GDM1 (cell line): Measurements from ENCODE around the gene MEGF11.

Experiments
- DNase-seq: peaks from one replicate; lab custom pipeline; 2025; lab: John Stamatoyannopoulos, UW

The MEGF11 gene

GRCh38 chr15:65964792-65965433 is 288.6 kb downstream of the MEGF11 start:
- DNase-seq = no peak

DNA sequence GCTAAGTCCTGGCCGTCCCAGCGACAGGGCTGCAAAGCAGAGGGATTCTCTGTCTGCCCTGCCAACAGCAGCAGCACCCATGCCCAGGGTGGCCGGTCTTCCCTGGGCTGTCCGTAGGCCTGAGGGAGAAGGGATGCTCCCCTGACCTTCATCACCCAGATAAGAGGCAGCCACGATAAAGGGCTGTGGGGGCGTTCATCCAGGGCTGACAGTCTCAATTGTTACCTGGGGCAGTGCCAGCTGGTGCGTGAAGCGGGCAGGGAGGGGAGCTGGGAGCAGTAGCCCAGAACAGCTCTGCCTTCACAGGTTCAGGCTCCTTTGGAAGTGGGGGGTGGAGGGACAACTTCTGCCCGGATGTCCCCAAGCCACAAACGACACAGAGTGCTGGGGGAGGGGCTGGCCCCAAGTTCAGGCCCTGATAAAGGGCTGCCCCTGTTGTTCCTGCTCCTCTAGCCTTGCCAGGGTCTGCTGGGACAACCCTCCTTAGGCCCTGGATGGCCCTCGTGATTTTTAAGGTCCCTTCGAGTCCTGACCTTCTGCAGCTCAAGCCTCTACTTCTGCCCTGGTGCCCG is 289.6 kb downstream of the MEGF11 start:
- DNase-seq = no peak

- DNase-seq = no peak
Observed at GRCh38 chr15:65963358-65963757, 290.2 kb downstream of the MEGF11 start.

- DNase-seq = no peak
Observed at GRCh38 chr15:65962187-65962586, 291.4 kb downstream of the MEGF11 start.

GRCh38 chr15:65960586-65960985 is 293.0 kb downstream of the MEGF11 start:
- no peak for DNase-seq

GRCh38 chr15:65958835-65959234 is 294.7 kb downstream of the MEGF11 start:
- no peak for DNase-seq

GRCh38 chr15:65957451-65957850 is 296.1 kb downstream of the MEGF11 start:
- DNase-seq = no peak

- no peak for DNase-seq
Observed at GRCh38 chr15:65956899-65957298, 296.7 kb downstream of the MEGF11 start.

- DNase-seq = no peak
Observed at GRCh38 chr15:65956307-65956706, 297.2 kb downstream of the MEGF11 start.

- DNase-seq = no peak
Observed at GRCh38 chr15:65954289-65954741, 299.2 kb downstream of the MEGF11 start.

DNA sequence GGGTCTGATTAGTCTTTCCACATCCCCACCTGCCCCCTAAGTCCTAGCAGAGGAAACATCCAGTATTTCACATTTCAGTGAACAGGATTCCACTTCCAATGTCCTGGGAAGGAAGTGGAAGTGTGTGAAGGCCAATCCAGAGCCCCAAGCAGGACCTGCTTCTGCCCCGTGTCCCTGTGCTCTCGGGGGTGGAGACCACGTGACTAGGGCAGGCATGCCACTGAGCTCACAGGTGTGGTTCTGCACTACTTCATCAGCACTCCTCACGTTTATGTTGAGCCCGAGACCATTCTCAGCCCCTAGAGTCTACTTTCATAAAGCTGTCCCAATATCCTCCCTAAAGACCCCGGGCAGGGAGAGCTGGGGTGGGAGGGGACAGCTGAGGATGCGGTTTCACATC is 299.9 kb downstream of the MEGF11 start:
- no peak for DNase-seq

GRCh38 chr15:65952391-65953053 is 301.0 kb downstream of the MEGF11 start:
- no peak for DNase-seq

- DNase-seq = no peak
Observed at GRCh38 chr15:65951007-65951406, 302.5 kb downstream of the MEGF11 start.

DNA sequence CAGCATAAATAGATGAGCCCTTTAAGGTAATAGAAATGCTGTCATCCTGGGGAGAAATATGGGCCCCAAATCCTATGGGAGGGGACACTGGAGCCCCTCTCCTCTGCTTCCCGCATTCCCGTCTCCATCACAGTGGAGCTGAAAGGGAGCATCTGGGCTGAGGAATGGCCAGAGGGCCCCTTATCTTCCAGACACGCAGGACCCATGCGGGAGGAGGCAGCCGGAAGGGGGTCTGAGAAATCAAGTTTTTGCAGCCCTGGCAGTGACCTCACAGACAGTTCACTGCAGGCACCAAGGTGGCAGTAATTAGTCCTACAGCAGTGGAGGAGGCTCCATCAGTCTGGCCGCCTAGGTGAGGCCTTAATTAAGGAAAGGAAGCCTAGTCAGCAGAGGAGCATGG is 304.1 kb downstream of the MEGF11 start:
- no peak for DNase-seq

- no peak for DNase-seq
Observed at GRCh38 chr15:65949011-65949410, 304.5 kb downstream of the MEGF11 start.

DNA sequence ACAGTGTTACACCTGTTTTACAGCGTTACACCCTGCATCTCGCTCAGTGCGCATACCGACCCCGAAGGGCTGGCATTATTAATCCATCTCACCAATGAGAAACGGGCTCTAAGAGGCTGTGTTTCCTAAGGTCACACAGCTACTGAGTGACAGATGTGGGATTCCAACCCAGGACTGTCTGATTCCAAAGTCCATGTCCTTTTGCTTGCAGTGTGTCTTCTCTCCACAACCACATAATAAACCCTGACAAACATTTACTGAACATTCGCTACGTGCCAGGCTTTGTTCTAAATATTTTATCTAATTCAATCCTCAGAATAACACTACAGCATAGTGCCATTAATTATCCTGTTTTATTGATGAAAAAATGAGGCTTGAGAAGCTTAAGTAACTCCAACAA is 305.2 kb downstream of the MEGF11 start:
- no peak for DNase-seq

DNA sequence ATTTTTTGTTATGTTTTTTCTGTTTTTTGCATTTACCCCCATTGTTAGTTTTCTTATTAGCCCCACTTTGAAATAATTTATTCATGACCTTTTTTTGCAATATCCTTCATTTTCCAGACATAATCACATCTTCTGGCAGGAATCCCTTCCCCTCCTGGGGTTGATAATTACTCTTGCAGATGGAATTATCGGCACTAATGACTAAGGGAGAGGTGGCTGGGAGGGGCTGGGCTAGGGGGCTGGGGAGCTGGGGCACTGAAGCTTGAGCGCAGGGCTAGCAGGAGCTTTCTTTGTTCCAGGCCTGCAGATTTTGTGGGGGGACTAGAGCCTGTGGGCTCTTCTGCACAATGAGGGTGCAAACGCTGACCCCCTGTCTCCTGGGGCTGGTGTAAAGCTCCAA is 306.5 kb downstream of the MEGF11 start:
- DNase-seq = no peak

DNA sequence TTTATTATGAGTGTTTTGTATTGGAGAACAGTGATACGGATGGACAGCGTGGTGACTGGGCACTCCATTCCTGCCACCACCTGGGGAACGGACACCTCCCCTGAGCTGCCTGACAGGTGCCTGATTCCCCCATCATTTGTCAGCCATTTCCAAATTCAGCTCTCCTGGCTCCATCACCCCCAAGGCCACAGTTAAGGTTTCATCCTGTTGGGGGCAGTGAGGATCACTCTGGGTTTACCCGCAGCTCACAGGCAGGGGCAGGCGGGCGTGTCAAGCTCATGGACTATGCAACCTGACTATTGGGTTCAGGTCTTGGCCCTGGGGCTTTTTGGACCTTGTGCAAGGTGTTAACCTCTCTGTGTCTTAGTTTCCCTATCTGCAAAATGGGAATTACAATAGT is 307.9 kb downstream of the MEGF11 start:
- no peak for DNase-seq

DNA sequence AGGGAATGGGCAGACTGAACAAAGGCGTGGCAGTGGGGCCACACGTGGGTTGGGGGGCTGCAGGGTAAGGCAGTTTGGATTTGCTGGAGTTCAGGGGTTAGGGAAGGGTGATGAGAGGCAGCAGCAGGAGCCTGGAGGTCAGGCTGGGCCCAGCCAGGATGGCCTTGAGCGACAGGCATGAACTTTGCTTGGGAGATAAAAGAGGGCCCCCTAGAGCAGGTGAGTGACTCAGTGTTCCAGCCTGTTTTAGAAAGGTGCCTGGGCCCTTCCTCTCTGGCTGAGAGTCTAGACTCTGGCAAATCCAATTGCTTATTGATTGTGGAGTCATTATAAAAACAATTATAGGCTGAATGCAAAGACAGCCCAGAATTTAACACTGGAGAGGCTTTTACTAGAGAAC is 309.1 kb downstream of the MEGF11 start:
- no peak for DNase-seq

GRCh38 chr15:65942436-65942835 is 311.1 kb downstream of the MEGF11 start:
- DNase-seq = no peak

- DNase-seq = no peak
Observed at GRCh38 chr15:65940618-65940909, 313.0 kb downstream of the MEGF11 start.

DNA sequence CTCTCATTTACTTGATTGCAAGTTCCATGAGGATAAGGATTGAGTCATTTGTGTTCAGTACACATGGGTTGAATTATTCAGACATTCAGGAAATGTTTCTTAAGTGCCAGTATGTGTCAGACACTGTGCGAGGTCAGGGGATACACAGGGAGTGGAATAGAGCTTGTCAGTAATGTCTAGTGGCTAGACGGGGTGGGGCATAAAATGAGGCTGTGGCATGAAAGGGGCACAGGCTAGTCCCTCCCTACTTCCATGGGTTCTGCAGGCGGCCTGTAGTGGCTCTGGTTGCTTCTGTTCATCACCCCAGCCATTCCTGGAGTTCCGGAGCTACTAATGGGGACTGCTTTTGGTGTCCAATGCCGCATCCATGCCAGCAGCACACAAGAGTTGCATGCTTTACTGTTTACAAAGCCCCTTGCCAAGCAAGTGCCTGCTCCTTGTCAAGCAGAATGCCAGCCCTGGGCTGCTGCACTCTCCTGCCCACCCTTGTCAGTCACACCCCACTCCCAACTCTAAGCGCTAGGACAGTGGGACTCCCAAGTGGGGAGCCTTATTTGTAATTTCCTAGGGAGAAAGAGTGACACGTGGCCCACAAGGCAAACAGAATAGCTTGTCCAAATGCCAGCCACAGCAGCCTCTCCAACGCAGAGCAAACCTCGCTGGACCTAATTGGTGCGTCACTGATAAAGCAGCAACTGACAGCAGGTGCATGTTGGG is 313.5 kb downstream of the MEGF11 start:
- no peak for DNase-seq

- DNase-seq = no peak
Observed at GRCh38 chr15:65938604-65939003, 314.9 kb downstream of the MEGF11 start.
